SJSA1 (cell line): ENCODE data around the gene AP5Z1. TPM values are rescaled to one million over a fixed set of nuclear protein-coding genes. Genes with fewer than 3 reads are reported as not detected.
A peak's percentile ranks its signal among the peaks of the same experiment; 100 is the strongest.
"Not testable (repeated sequence)": the region's sequence is repeated elsewhere in the genome, so short reads cannot be mapped to it uniquely, and the experiment has no call there.

Source experiments
- DNase-seq, 2 experiments: peaks; one replicate each; pipeline ENCODE4 v3.0.0-alpha.2; 2015 to 2020; ENCODE audit warnings: low spot score in 2 of 2, low read depth in 1 of 2
- H3K27ac ChIP-seq: fragments of 250-450 bp; sonication (Bioruptor Pico); 2 replicates; pipeline ENCODE4 v1.5.1; 2020; ENCODE audit warnings: mild to moderate bottlenecking, moderate library complexity
- H3K27me3 ChIP-seq: fragments of 250-450 bp; sonication (Bioruptor Pico); replicated peaks from 2 replicates; pipeline ENCODE4 v1.5.1; 2020; ENCODE audit warnings: mild to moderate bottlenecking, moderate library complexity
- H3K36me3 ChIP-seq: fragments of 250-450 bp; sonication (Bioruptor Pico); 2 replicates; pipeline ENCODE4 v1.5.1; 2020; ENCODE audit warnings: mild to moderate bottlenecking
- H3K4me1 ChIP-seq: fragments of 250-450 bp; sonication (Bioruptor Pico); replicated peaks from 2 replicates; pipeline ENCODE4 v1.6.1; 2021; ENCODE audit warnings: mild to moderate bottlenecking
- H3K4me3 ChIP-seq: fragments of 250-450 bp; sonication (Bioruptor Pico); 2 replicates; pipeline ENCODE4 v1.5.1; 2020; ENCODE audit warnings: mild to moderate bottlenecking
- H3K9me3 ChIP-seq: fragments of 250-450 bp; sonication (Bioruptor Pico); replicated peaks from 2 replicates; pipeline ENCODE4 v1.5.1; 2020; ENCODE audit warnings: mild to moderate bottlenecking
- total RNA-seq: library from RNA; depleted of rRNA; stranded (reverse); fragments of >200 nt; shearing (Covaris generic); gene quantifications from 2 replicates; pipeline ENCODE4 v1.2.3, GENCODE V29; 2014

The AP5Z1 gene
- total RNA-seq, 1 experiment from 2014 or later: 37.7 TPM

- Histone ChIP-seq H3K4me3 (no peak overlapping the region), H3K4me1 (no peaks in the 10 kb centered on the region), H3K27me3 (no peaks in the 10 kb centered on the region), H3K36me3 (peaks cover 60% of the 10 kb centered on the region), H3K27ac (no peak overlapping the region), H3K9me3 (no peaks in the 10 kb centered on the region)
- DNase-seq: no peak
Observed at GRCh38 chr7:4791738-4792536, 16.5 kb downstream of the AP5Z1 start.

- no peak for DNase-seq
- H3K4me1 ChIP-seq: no peaks in the 10 kb centered on the region
- H3K36me3 ChIP-seq: peaks cover 53% of the 10 kb centered on the region
- H3K4me3 ChIP-seq: no peak overlapping the region
- H3K27me3 ChIP-seq: no peaks in the 10 kb centered on the region
- H3K9me3 ChIP-seq: no peaks in the 10 kb centered on the region
- no peak overlapping the region for H3K27ac ChIP-seq
Observed at GRCh38 chr7:4792537-4793126, 17.2 kb downstream of the AP5Z1 start.

GRCh38 chr7:4793385-4793993 lies 18.1 kb downstream of the AP5Z1 start:
- not testable (repeated sequence) for H3K27me3 ChIP-seq, DNase-seq, H3K4me3 ChIP-seq, H3K9me3 ChIP-seq, H3K4me1 ChIP-seq, H3K27ac ChIP-seq
- H3K36me3 ChIP-seq: peaks cover 44% of the 10 kb centered on the region

- not testable (repeated sequence) for DNase-seq, H3K4me1 ChIP-seq, H3K4me3 ChIP-seq, H3K27me3 ChIP-seq, H3K9me3 ChIP-seq, H3K27ac ChIP-seq
- peaks cover 38% of the 10 kb centered on the region for H3K36me3 ChIP-seq
Observed at GRCh38 chr7:4794171-4794570, 18.7 kb downstream of the AP5Z1 start.

- no peak overlapping the region for H3K4me3 ChIP-seq
- H3K36me3 ChIP-seq: peaks cover 32% of the 10 kb centered on the region
- H3K27ac ChIP-seq: no peak overlapping the region
- no peaks in the 10 kb centered on the region for H3K9me3 ChIP-seq
- DNase-seq: no peak
- no peaks in the 10 kb centered on the region for H3K27me3 ChIP-seq
- no peaks in the 10 kb centered on the region for H3K4me1 ChIP-seq
Observed at GRCh38 chr7:4794591-4795350, 19.3 kb downstream of the AP5Z1 start.

- no peak overlapping the region for H3K27ac ChIP-seq
- H3K27me3 ChIP-seq: no peaks in the 10 kb centered on the region
- H3K9me3 ChIP-seq: no peaks in the 10 kb centered on the region
- no peak overlapping the region for H3K4me3 ChIP-seq
- DNase-seq: no peak
- peaks cover 17% of the 10 kb centered on the region for H3K36me3 ChIP-seq
- no peaks in the 10 kb centered on the region for H3K4me1 ChIP-seq
Observed at GRCh38 chr7:4796453-4796852, 21.0 kb downstream of the AP5Z1 start.

GRCh38 chr7:4797858-4798705 lies 22.7 kb downstream of the AP5Z1 start:
- peak in 1 of 2 experiments; percentile 42 for DNase-seq
- H3K4me1 ChIP-seq: no peaks in the 10 kb centered on the region
- H3K27me3 ChIP-seq: no peaks in the 10 kb centered on the region
- H3K9me3 ChIP-seq: no peaks in the 10 kb centered on the region
- no peak overlapping the region for H3K4me3 ChIP-seq
- H3K27ac ChIP-seq: no peak overlapping the region
- peaks cover 3% of the 10 kb centered on the region for H3K36me3 ChIP-seq

- H3K27ac ChIP-seq: no peak overlapping the region
- no peak overlapping the region for H3K4me3 ChIP-seq
Observed at GRCh38 chr7:4798706-4799235, 23.3 kb downstream of the AP5Z1 start.

GRCh38 chr7:4799508-4800268 lies 24.3 kb downstream of the AP5Z1 start:
- no peaks in the 10 kb centered on the region for H3K4me1 ChIP-seq
- DNase-seq: no peak
- no peaks in the 10 kb centered on the region for H3K9me3 ChIP-seq
- H3K27ac ChIP-seq: no peak overlapping the region
- H3K27me3 ChIP-seq: no peaks in the 10 kb centered on the region
- H3K4me3 ChIP-seq: no peak overlapping the region
- no peaks in the 10 kb centered on the region for H3K36me3 ChIP-seq

More at GRCh38 chr7:4798706-4799235, 23.3 kb downstream of the AP5Z1 start:
- no peak for DNase-seq
- H3K9me3 ChIP-seq: no peaks in the 10 kb centered on the region
- H3K27me3 ChIP-seq: no peaks in the 10 kb centered on the region
- no peaks in the 10 kb centered on the region; the same call in 1 of the 2 replicates for H3K36me3 ChIP-seq
- no peaks in the 10 kb centered on the region for H3K4me1 ChIP-seq

- H3K9me3 ChIP-seq: no peaks in the 10 kb centered on the region
- no peak for DNase-seq
- H3K4me3 ChIP-seq: no peak overlapping the region
- H3K36me3 ChIP-seq: no peaks in the 10 kb centered on the region
- no peaks in the 10 kb centered on the region for H3K27me3 ChIP-seq
- H3K27ac ChIP-seq: no peak overlapping the region
- no peaks in the 10 kb centered on the region for H3K4me1 ChIP-seq
Observed at GRCh38 chr7:4800487-4800886, 25.1 kb downstream of the AP5Z1 start.

GRCh38 chr7:4800926-4801838 lies 25.8 kb downstream of the AP5Z1 start:
- Histone ChIP-seq H3K4me3 (no peak overlapping the region), H3K9me3 (no peaks in the 10 kb centered on the region), H3K27ac (no peak overlapping the region), H3K4me1 (no peaks in the 10 kb centered on the region), H3K27me3 (0 out of 2 replicates have a peak, but pooled peaks cover 5% of the 10 kb centered on the region), H3K36me3 (no peaks in the 10 kb centered on the region)
- DNase-seq: no peak
